B cell (primary cell): ENCODE measurements around the gene WDR70. TPM values are rescaled to one million over a fixed set of nuclear protein-coding genes. Genes with fewer than 3 reads are reported as not detected.

ENCODE experiments used
- ATAC-seq: fragments of 200-7000 bp; cut with Tn5 transposase; one replicate; pipeline ENCODE4 v1.10.0; 2021; ENCODE audit warnings: low read depth, mild to moderate bottlenecking, moderate number of reproducible peaks, moderate library complexity
- CTCF ChIA-PET: fragments of 350-600 bp; sonication (Branson Sonifier 250); formaldehyde crosslinking; loops from one replicate; lab custom pipeline; 2021; ENCODE audit warnings: antibody characterized with exemption, inconsistent platforms; lab: Charles Lee
- POLR2A ChIA-PET: fragments of 350-600 bp; sonication (Branson Sonifier 250); formaldehyde crosslinking; loops from one replicate; lab custom pipeline; 2021; ENCODE audit warnings: antibody characterized with exemption; lab: Charles Lee
- DNase-seq: peaks from one replicate; pipeline ENCODE4 v3.0.0; 2013
- H2AFZ ChIP-seq: 2 replicates; pipeline ENCODE4 v1.6.1; 2012; ENCODE audit warnings: mild to moderate bottlenecking, low read depth, low read length; ENCODE audit not compliant: insufficient read depth, poor library complexity, severe bottlenecking
- H3K27ac ChIP-seq, 2 donors: 1 replicate in 1 of 2; 2 replicates in 1 of 2; pipeline ENCODE4 v1.5.1; 2012 to 2013; ENCODE audit warnings: low read length in 2 of 2, mild to moderate bottlenecking in 2 of 2, moderate library complexity in 1 of 2
- H3K27me3 ChIP-seq, 4 experiments: fragments of 200-600 bp in 1 of 4; sonication (generic) in 1 of 4; replicated peaks in 1 of 4; 1 replicate in 2 of 4; 2 replicates in 2 of 4; pipeline versions ENCODE4 v1.6.1 to v1.7.0; 2013 to 2016; ENCODE audit warnings: low read length in 3 of 4, mild to moderate bottlenecking in 2 of 4, mixed read lengths in 1 of 4, moderate library complexity in 1 of 4; ENCODE audit not compliant: insufficient read depth in 4 of 4, control insufficient read depth in 3 of 4; ENCODE audit errors: control extremely low read depth in 1 of 4
- H3K36me3 ChIP-seq, 2 experiments: replicated peaks in 1 of 2; 1 replicate in 1 of 2; 2 replicates in 1 of 2; pipeline versions ENCODE4 v1.6.1 to v1.7.1; 2013; ENCODE audit warnings: low read length in 1 of 2; ENCODE audit not compliant: insufficient read depth in 2 of 2, control insufficient read depth in 1 of 2; ENCODE audit errors: control extremely low read depth in 1 of 2, extremely low read depth in 1 of 2
- H3K4me1 ChIP-seq, 2 donors: fragments of 200-600 bp in 1 of 2; sonication (generic) in 1 of 2; 1 replicate in 1 of 2; 2 replicates in 1 of 2; pipeline versions ENCODE4 v1.5.1 to v1.6.1; 2013 to 2017; ENCODE audit warnings: low read length in 2 of 2; ENCODE audit not compliant: control insufficient read depth in 2 of 2, insufficient read depth in 2 of 2
- H3K4me2 ChIP-seq: replicated peaks from 2 replicates; pipeline ENCODE3; 2012; ENCODE audit warnings: mild to moderate bottlenecking, low read depth, low read length; ENCODE audit not compliant: poor library complexity, severe bottlenecking
- H3K4me3 ChIP-seq, 5 experiments: fragments of 200-600 bp in 1 of 5; sonication (generic) in 1 of 5; 1 replicate in 3 of 5; 2 replicates in 2 of 5; pipeline versions ENCODE4 v1.5.1 to v1.7.0; 2011 to 2016; ENCODE audit warnings: low read length in 4 of 5, mild to moderate bottlenecking in 4 of 5, low read depth in 2 of 5, control low read depth in 1 of 5, moderate library complexity in 1 of 5; ENCODE audit not compliant: insufficient read depth in 1 of 5; ENCODE audit errors: control extremely low read depth in 1 of 5, extremely low read depth in 1 of 5
- H3K79me2 ChIP-seq: fragments of 200-600 bp; sonication (generic); one replicate; pipeline ENCODE4 v1.6.0; 2016; ENCODE audit warnings: low read length; ENCODE audit not compliant: control insufficient read depth, insufficient read depth
- H3K9ac ChIP-seq: fragments of 200-600 bp; sonication (generic); 2 replicates; pipeline ENCODE4 v1.6.1; 2017; ENCODE audit warnings: mild to moderate bottlenecking, low read length, moderate library complexity
- H3K9me3 ChIP-seq, 3 donors: one replicate each; pipeline versions ENCODE4 v1.6.1 to v1.7.1; 2013; ENCODE audit warnings: low read length in 2 of 3; ENCODE audit not compliant: control insufficient read depth in 2 of 3, insufficient read depth in 1 of 3; ENCODE audit errors: control extremely low read depth in 1 of 3
- H4K20me1 ChIP-seq: 2 replicates; pipeline ENCODE4 v1.6.0; 2012; ENCODE audit warnings: mild to moderate bottlenecking, low read length; ENCODE audit not compliant: insufficient read depth, control insufficient read depth, poor library complexity, severe bottlenecking
- H3K27ac Mint-ChIP-seq: one replicate; pipeline ENCODE4 v1.8.0; 2021; ENCODE audit warnings: mixed read lengths
- H3K27me3 Mint-ChIP-seq: one replicate; pipeline ENCODE4 v1.8.0; 2021; ENCODE audit warnings: mixed read lengths
- H3K4me1 Mint-ChIP-seq: one replicate; pipeline ENCODE4 v1.8.0; 2021; ENCODE audit warnings: mixed read lengths
- H3K4me3 Mint-ChIP-seq: one replicate; pipeline ENCODE4 v1.8.0; 2021; ENCODE audit warnings: mixed read lengths
- H3K9me3 Mint-ChIP-seq: one replicate; pipeline ENCODE4 v1.8.0; 2022; ENCODE audit warnings: mixed read lengths; ENCODE audit not compliant: insufficient read depth
- EZH2 ChIP-seq: IDR thresholded peaks from 2 replicates; pipeline ENCODE4 v1.6.1; 2012; ENCODE audit warnings: borderline replicate concordance, low read depth, mild to moderate bottlenecking, moderate library complexity, low read length; ENCODE audit not compliant: insufficient read depth, poor library complexity, severe bottlenecking
- WGBS: methylation state at CpG from one replicate; pipeline ENCODE4 v1.1.5; 2013; ENCODE audit warnings: missing lambda C conversion rate; ENCODE audit not compliant: insufficient coverage; 5-methylcytosine and 5-hydroxymethylcytosine counted together
- intact Hi-C: fragments of 100-400 bp; cut with micrococcal nuclease; formaldehyde crosslinking; loops from one replicate; pipeline ENCODE4 v1.10.0; 2022
- polyA plus RNA-seq: library from polyadenylated mRNA; depleted of rRNA; stranded (reverse); fragments of >200 nt; gene quantifications from 2 replicates; pipeline ENCODE4 v1.2.3, GENCODE V29; 2012
- total RNA-seq, 2 donors: library from RNA; stranded (reverse); fragments of 120-200 nt in 1 of 2; gene quantifications; 1 replicate in 1 of 2; 2 replicates in 1 of 2; pipeline versions ENCODE4 v1.2.3 to v1.2.4, GENCODE V29; 2013 to 2022
- TF ChIP-seq, protein P1 (sequence below): fragments of 200-600 bp; IDR thresholded peaks from one replicate; pipeline ENCODE4 v1.8.0; 2022; ENCODE audit warnings: antibody characterized with exemption, mild to moderate bottlenecking

WDR70 gene
- total and polyA plus RNA-seq, 2 donors (not counting 1 experiment from before 2014, with no cell fraction given), result 12.8 to 46.8 TPM

GRCh38 chr5:37717613-37718431, 338.7 kb downstream of the WDR70 start:
- peaks cover 0 to 27% of the 10 kb centered on the region in 2 experiments for H3K36me3 ChIP-seq
- Mint-ChIP-seq H3K9me3 (no peaks in the 10 kb centered on the region), H3K4me3 (no peak overlapping the region), H3K27ac (no peak overlapping the region), H3K4me1 (peaks cover 5% of the 10 kb centered on the region), H3K27me3 (no peaks in the 10 kb centered on the region)
- no peak overlapping the region for H3K9ac ChIP-seq
- H3K27ac ChIP-seq, result no peak overlapping the region
- H3K9me3 ChIP-seq, result no peaks in the 10 kb centered on the region
- POLR2A ChIA-PET, result no interaction called here
- DNase-seq (no peak), ATAC-seq (no peak)
- no peak overlapping the region for H2AFZ ChIP-seq
- TF ChIP-seq, protein P1, sequence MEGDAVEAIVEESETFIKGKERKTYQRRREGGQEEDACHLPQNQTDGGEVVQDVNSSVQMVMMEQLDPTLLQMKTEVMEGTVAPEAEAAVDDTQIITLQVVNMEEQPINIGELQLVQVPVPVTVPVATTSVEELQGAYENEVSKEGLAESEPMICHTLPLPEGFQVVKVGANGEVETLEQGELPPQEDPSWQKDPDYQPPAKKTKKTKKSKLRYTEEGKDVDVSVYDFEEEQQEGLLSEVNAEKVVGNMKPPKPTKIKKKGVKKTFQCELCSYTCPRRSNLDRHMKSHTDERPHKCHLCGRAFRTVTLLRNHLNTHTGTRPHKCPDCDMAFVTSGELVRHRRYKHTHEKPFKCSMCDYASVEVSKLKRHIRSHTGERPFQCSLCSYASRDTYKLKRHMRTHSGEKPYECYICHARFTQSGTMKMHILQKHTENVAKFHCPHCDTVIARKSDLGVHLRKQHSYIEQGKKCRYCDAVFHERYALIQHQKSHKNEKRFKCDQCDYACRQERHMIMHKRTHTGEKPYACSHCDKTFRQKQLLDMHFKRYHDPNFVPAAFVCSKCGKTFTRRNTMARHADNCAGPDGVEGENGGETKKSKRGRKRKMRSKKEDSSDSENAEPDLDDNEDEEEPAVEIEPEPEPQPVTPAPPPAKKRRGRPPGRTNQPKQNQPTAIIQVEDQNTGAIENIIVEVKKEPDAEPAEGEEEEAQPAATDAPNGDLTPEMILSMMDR, result no peak
- no peak for TF ChIP-seq EZH2
- no peaks in the 10 kb centered on the region for H4K20me1 ChIP-seq
- H3K79me2 ChIP-seq, result no peaks in the 10 kb centered on the region
- no peaks in the 10 kb centered on the region for H3K27me3 ChIP-seq
- no peak overlapping the region for H3K4me2 ChIP-seq
- no peak overlapping the region for H3K4me3 ChIP-seq
- no peaks in the 10 kb centered on the region for H3K4me1 ChIP-seq
- intact Hi-C loops, result no loop called here
- CTCF ChIA-PET, result no interaction called here
- WGBS, result 80% methylated on average over 5 of the region's 8 CpGs

DNA sequence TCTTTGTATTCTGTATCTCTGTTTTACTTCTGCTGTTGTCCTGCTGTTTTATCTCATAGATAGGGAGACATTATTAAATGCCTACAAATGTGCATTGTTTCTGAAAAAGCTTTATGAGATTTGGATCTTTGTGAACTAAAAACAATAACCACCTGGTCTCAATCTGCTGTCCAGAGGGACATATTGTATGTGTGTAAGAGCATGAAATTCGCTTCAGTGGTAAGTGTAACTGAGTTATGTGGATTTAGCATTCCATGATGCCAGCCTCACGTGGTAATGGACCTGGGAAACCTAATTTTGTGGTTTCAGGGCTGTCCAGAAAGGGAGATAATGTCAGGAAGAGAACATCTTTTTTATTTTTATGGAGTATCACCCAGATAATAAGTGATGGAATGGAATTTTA, 341.4 kb downstream of the WDR70 start:
- intact Hi-C loops, result no loop called here

More for the DNA sequence above, 341.4 kb downstream of the WDR70 start:
- Histone ChIP-seq H4K20me1 (no peaks in the 10 kb centered on the region), H3K4me3 (no peak overlapping the region), H3K9me3 (no peaks in the 10 kb centered on the region), H2AFZ (no peak overlapping the region), H3K79me2 (no peaks in the 10 kb centered on the region), H3K4me2 (no peak overlapping the region), H3K4me1 (no peaks in the 10 kb centered on the region), H3K9ac (no peak overlapping the region), H3K27me3 (no peaks in the 10 kb centered on the region), H3K27ac (no peak overlapping the region), H3K36me3 (peaks cover 0 to 42% of the 10 kb centered on the region in 2 experiments)
- no peak for DNase-seq
- ATAC-seq, result no peak
- 100% methylated on average over 1 of the region's 2 CpGs for WGBS
- Mint-ChIP-seq H3K4me3 (no peak overlapping the region), H3K27me3 (no peaks in the 10 kb centered on the region), H3K9me3 (no peaks in the 10 kb centered on the region), H3K27ac (no peak overlapping the region), H3K4me1 (peaks cover 5% of the 10 kb centered on the region)
- POLR2A ChIA-PET, result no interaction called here
- CTCF ChIA-PET, result no interaction called here
- no peak for TF ChIP-seq EZH2
- TF ChIP-seq, protein P1, result no peak
